HL-60/S4 treated with phorbol 12-myristate 13-acetate at 8.2 ng/mL for 4 days and 3 days (cell line): ENCODE data around the gene COQ8B.
"Not testable (repeated sequence)": the region's sequence is repeated elsewhere in the genome, so short reads cannot be mapped to it uniquely, and the experiment has no call there.

Source experiments
- in situ Hi-C: fragments of 300-500 bp; cut with MboI; formaldehyde crosslinking; loops from 2 replicates; pipeline ENCODE4 v1.15.0; 2022; ENCODE audit warnings: low sequenced_read_pairs

COQ8B gene

DNA sequence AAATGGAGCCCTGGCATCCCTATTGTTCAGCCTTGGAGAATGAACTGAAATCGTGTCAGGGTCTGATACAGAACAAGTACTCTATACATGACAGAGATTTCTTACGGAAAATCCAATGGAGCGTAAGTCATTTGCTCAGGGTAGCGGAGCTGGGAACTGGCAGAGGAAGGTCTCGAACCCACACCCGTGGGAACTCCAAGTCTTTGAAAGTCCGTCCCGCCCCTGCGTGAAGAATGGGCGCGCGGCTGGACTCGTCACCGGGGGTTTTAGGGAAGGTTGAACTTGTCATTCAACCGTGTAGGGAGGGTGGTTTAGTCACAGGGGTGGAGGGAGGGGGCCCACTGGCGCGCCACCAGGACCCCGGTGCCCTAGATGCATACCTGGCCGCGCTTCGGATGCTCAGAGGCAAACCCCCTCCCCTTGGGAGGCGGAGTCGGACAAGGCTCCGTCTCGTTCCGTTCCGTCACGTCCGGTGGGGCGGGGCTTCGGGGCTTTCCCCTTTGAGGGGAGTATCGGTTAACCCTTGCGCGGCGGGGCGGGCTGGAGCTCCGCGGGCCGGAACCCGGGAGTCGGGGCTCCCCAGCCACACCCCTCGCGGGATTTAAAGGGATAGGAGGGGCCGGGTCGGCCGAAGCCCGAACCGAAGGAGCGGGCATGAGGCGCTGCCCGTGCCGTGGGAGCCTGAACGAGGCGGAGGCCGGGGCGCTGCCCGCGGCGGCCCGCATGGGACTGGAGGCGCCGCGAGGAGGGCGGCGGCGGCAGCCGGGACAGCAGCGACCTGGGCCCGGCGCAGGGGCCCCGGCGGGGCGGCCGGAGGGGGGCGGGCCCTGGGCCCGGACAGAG, at the start of gene COQ8B, which contains the start of gene ITPKC:
COQ8B (minus strand) TSS at position 405 of the 843 bp plus-strand sequence. CDS start 2,254 bp downstream, outside the sequence.
ITPKC (plus strand) TSS at position 631 of the 843 bp plus-strand sequence; CDS start at position 655, 24 bp downstream.
- in situ Hi-C loops, result no loop called here

DNA sequence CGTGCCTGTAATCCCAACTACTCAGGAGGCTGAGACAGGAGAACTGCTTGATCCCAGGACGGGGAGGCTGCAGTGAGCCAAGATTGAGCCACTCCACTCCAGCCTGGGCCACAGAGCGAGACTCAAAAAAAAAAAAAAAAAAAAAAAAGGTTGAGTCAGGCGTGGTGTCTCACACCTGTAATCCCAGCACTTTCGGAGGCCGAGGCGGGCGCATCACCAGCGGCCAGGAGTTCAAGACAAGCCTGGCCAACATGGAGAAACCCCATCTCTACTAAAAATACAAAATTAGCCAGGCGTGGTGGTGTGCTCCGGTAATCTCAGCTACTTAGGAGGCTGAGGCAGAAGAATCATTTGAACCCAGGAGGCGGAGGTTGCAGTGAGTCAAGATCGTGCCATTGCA, 49.7 kb upstream of the COQ8B start:
- in situ Hi-C loops, result not testable (repeated sequence)

DNA sequence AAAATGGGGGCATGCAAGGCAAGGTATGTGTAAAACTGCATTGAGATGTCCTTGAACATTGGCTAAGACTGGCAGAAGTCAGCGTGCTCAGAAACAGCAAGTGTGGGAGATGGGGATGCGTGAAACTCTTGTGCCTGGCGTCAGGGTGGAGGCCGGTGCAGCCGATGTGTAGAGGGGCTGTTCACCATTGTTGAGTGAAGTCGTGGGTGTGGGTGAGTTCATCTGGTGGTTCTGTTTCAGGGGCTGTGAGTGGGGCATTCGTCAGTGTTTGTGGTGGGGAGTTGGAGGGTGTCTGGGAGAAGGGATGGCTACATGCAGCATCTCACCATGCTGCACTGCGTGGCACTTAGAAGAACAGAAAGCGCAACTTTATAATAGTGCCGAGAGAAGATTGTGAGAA, 47.3 kb upstream of the COQ8B start:
- in situ Hi-C loops, result no loop called here

DNA sequence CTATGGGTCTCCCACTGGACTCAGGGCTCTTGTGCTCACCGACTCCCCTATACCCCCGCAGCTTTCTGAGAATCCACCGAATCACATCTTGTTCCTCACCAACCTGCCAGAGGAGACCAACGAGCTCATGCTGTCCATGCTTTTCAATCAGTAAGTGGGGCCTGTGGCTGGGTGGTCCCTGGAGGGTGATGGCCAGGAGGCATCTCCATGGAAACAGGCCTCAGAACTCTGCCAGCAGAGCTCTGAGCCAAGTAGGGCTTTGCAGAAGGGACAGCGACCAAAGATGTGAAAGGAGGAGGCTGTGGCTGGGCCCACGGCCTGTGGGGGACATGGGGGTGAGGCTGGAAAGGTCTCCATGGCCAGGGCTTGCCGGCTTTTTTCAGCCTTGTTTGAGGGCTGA, 46.8 kb upstream of the COQ8B start:
- in situ Hi-C loops, result no loop called here

- in situ Hi-C loops, result no loop called here
These were observed 46.2 kb upstream of the COQ8B start for GRCh38 chr19:40762754-40763470.

- in situ Hi-C loops, result no loop called here
These were observed 42.7 kb upstream of the COQ8B start for GRCh38 chr19:40759352-40759751.

DNA sequence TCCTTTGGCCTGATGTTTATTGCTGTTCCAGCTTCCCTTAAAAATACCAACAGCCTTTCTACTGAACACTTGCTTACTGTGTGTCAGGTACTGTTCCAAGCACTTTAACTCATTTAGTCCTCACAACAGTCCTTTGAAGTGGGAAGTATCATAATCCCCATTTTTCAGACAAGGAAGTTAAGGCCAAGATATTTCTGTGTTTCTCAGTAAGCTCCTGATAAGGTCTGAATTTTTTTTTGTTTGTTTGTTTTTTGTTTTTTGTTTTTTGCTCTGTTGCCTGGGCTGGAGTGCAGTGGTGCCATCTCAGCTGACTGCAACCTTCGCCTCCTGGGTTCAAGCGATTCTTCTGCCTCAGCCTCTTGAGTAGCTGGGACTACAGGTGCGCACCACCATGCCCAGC, 41.8 kb upstream of the COQ8B start:
- in situ Hi-C loops, result no loop called here

DNA sequence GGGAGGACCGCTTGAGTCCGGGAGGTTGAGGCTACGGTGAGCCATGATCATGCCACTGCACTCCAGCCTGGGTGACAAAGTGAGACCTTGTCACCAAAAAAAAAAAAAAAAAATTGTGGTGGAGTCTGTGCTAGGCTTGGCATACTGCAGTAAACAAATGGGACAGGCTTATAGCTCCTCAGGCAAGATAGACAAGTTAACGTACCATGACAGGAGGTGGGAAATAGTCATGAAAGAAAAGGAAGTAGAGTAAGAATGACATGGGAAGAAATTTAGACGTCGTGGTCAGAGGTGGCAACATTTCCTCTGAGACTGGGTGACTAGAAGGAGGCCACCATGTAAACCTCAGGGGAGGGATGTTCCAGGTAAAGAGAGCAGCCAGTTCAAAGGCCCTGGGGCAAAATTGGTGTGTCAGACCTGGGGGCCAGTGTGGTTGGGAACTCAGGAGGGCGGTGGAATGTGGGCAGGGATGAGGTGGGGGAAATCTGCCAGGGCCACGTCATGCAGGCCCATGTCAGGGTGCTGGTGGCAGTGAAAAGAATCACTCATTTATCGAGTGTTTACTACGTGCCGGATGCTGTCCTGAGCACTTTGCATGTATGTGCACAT, 39.9 kb upstream of the COQ8B start:
- in situ Hi-C loops, result no loop called here

DNA sequence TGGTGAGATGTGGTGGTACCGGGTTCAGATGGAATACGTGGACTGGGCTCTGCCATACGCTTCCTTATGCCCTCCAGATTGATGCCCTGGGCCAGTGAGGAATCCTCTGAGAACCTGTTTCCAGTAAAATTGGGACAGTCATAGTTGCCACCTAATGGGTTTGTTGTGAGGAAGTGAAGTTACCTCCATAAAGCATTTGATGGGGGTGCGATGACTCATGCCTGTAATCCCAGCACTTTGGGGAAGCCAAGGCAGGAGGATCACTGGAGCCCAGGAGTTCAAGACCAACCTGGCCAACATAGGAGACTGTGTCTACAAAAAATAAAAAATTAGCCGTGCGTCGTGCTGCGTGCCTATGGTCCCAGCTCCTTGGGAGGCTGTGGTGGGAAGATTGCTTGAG, 39.1 kb upstream of the COQ8B start:
- in situ Hi-C loops, result no loop called here

- in situ Hi-C loops, result no loop called here
These were observed 38.5 kb upstream of the COQ8B start for GRCh38 chr19:40755248-40755624.

DNA sequence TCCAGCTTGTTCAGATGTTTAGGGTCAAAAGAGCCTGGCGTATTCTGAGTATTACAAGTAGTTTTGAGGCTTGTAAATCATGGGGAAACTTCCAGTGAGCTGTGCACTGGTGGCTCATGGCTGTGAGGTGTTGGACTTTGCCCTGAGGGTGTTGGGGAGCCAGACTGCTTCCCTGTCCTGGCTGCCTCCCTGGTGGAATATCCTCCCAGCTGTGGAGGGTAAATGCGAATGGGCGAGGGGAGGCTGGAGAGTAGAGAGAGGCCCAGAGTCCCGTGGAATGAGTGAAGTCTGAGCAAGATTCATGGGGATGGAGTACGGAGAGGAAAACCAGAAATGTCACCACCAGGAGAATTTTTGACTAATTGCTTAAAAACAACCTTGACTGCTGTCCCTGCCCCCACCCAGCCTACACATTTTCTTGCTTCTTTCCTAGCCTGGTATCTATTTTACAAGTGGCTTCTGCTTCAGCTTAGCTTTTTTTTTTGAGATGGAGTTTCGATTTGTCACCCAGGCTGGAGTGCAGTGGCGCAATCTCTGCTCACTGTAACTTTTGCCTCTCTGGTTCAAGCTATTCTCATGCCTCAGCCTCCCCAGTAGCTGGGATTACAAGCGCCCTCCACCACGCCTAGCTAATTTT, 38.0 kb upstream of the COQ8B start:
- in situ Hi-C loops, result no loop called here

GRCh38 chr19:40752257-40752781, 35.6 kb upstream of the COQ8B start:
- in situ Hi-C loops, result no loop called here

GRCh38 chr19:40750874-40751537, 34.3 kb upstream of the COQ8B start, which contains the start of gene SNRPA:
SNRPA (plus strand) TSS chr19:40751203; CDS start chr19:40751409, 206 bp downstream.
- in situ Hi-C loops, result no loop called here

DNA sequence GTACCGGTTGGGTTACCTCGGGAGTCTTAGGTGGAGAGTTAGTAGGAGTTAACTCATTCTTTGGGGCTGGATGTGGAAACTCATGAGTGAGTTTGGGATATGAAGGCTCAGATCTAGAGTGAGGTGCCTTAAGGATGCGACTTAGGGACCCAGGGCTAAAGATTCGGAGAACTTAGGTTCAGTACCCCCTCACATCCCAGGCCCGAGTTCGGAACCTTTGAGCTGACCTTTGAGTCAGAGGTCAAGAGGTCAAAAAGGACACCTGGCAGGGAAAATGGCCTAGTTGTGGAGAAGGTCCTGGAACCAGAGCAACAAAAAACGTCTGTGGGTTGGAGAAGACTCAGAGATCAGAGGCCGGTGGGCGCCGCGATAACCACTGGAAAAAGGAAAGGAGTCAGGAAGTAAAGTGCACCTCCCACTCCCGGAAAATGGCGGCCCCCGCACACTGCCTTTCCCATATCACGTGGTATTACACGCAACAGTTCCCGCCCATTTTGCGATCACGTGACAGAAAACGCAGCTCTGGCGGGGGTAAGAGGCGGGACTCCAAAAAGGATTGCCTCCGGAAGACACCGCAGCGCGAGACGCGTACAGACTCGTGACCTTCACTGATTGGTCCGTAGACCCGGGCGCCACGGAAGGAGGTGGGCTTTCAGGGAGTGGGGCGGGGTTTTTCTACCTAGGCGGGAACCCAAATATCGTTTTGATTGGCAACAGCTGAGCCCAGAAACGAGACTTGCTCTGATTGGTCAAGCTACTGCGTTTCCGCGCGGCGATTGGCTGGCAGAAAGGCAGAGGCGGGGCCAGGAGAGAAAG, 33.6 kb upstream of the COQ8B start, which contains the start of gene ACTMAP:
ACTMAP (minus strand) TSS at position 420 of the 816 bp plus-strand sequence. CDS start 674 bp downstream, outside the sequence.
- in situ Hi-C loops, result no loop called here

- in situ Hi-C loops, result no loop called here
These were observed 30.9 kb upstream of the COQ8B start for GRCh38 chr19:40747536-40747935.

- in situ Hi-C loops, result no loop called here
These were observed 28.7 kb upstream of the COQ8B start for GRCh38 chr19:40745402-40745780.

DNA sequence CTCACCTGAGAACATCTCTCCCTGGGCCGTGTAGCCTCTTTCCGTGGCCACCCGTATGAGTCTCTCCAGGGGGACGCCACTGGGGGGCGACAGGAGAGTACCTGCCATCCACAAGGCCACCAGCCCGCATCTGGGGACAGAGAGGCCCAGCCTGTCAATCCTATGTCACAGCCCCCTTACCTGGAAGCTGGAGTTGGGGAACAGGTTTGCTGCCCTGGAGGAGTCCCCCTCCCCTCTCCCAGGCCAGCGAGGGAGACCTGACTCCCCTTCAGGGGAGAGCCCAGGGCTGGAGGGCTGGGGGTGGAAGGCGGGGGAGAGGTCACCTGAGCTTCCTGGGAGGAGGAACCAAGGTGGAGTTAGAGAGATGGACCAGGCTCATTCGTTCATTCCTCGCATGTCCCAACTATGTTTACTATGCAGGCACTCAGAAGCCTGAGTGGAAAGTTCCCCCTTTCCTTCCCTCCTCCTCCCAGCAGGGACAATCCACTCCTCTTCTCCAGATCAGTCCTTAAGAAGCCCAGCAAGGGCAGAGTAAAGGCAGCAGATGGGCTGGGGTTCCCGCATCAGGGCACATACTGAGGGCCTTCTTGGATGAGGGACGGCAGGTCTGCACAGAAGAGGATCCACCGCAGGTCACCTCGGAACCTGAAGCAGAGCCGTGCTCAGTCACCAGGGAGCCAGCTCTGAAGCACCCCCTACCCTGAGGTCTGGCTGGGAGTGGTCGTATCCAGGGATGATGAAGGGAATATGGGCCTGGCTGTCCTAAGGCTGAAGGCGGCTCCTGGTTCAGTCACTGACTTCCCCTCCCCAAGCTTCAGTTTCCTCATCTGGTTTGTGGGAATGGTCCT, 28.1 kb upstream of the COQ8B start:
- in situ Hi-C loops, result no loop called here

GRCh38 chr19:40743926-40744325, 27.2 kb upstream of the COQ8B start:
- in situ Hi-C loops, result no loop called here
